Neutrophil (primary cell): ENCODE data around the gene ABCC12.

ENCODE experiments used
- H3K27ac ChIP-seq: fragments of 200-600 bp; sonication (generic); 2 replicates; pipeline ENCODE4 v1.5.1; 2016; ENCODE audit warnings: mild to moderate bottlenecking, moderate library complexity
- H3K27me3 ChIP-seq: fragments of 200-600 bp; sonication (generic); 2 replicates; pipeline ENCODE4 v1.6.0; 2016; ENCODE audit warnings: mild to moderate bottlenecking
- H3K36me3 ChIP-seq: fragments of 200-600 bp; sonication (generic); 2 replicates; pipeline ENCODE4 v1.5.1; 2017
- H3K4me1 ChIP-seq, 2 experiments: fragments of 200-600 bp in 1 of 2; sonication (generic) in 1 of 2; 1 replicate in 1 of 2; 2 replicates in 1 of 2; pipeline versions ENCODE4 v1.5.1 to v1.6.1; 2013 to 2016; ENCODE audit warnings: low read depth in 1 of 2, low read length in 1 of 2, mild to moderate bottlenecking in 1 of 2, moderate library complexity in 1 of 2; ENCODE audit not compliant: control insufficient read depth in 1 of 2, insufficient read depth in 1 of 2
- H3K4me3 ChIP-seq, 2 experiments: fragments of 200-600 bp in 1 of 2; sonication (generic) in 1 of 2; 1 replicate in 1 of 2; 2 replicates in 1 of 2; pipeline ENCODE4 v1.5.1; 2013 to 2016; ENCODE audit warnings: low read depth in 1 of 2, low read length in 1 of 2, mild to moderate bottlenecking in 1 of 2, moderate library complexity in 1 of 2
- H3K9me3 ChIP-seq: fragments of 200-600 bp; sonication (generic); 2 replicates; pipeline ENCODE4 v1.5.1; 2016
- CTCF ChIP-seq: fragments of 200-600 bp; sonication (generic); IDR thresholded peaks from 2 replicates; pipeline ENCODE4 v1.5.1; 2016; ENCODE audit warnings: antibody characterized with exemption

ABCC12 gene

DNA sequence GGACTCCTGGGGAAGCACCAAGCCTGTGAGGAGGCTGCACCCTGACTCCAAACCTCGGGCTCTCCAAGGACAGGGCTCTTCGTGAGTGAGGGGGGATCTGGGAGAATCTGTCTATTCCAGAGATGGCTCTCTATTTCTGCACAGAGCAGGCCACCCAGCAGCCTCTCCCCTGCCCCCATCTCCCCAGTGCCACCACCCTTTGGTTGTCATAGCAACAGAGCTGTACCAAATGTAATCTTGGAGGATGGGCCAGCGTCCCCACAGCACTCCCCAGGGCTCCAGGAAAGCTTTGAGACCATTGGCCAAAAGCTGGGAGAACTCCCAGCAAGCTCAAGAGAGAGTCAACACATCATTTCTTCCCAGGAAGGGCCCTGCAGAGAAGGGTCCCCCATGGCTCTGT is 49.3 kb downstream of the ABCC12 start:
- no peak for TF ChIP-seq CTCF
- H3K27ac ChIP-seq: no peak overlapping the region

More for the DNA sequence above, 49.3 kb downstream of the ABCC12 start:
- Histone ChIP-seq H3K9me3 (no peaks in the 10 kb centered on the region), H3K27me3 (no peaks in the 10 kb centered on the region), H3K4me3 (no peak overlapping the region), H3K36me3 (no peaks in the 10 kb centered on the region), H3K4me1 (no peaks in the 10 kb centered on the region)
